HCEC 1CT (cell line): ENCODE data around the gene PPP4R4.

Experiments used
- DNase-seq: peaks from one replicate; pipeline ENCODE4 v3.0.0-alpha.2; 2017

Gene PPP4R4, protein sequence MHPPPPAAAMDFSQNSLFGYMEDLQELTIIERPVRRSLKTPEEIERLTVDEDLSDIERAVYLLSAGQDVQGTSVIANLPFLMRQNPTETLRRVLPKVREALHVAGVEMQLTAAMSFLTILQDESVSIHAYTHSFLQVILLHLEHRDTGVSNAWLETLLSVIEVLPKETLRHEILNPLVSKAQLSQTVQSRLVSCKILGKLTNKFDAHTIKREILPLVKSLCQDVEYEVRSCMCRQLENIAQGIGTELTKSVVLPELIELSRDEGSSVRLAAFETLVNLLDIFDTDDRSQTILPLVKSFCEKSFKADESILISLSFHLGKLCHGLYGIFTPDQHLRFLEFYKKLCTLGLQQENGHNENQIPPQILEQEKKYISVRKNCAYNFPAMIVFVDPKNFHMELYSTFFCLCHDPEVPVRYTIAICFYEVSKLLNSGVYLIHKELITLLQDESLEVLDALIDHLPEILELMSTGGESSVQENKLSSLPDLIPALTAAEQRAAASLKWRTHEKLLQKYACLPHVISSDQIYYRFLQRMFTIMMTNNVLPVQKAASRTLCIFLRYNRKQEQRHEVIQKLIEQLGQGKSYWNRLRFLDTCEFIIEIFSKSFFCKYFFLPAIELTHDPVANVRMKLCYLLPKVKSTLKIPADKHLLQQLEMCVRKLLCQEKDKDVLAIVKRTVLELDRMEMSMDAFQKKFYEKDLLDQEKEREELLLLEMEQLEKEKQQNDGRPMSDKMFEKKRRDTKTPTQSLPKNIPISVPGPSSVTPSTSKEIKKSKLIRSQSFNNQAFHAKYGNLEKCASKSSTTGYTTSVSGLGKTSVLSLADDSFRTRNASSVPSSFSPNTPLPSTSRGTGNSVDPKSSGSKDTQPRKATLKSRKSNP

GRCh38 chr14:94173885-94174603 lies at the start of gene PPP4R4:
PPP4R4 (plus strand) TSS chr14:94174322; CDS start chr14:94174466, 144 bp downstream.
- peak; percentile 75 for DNase-seq

DNA sequence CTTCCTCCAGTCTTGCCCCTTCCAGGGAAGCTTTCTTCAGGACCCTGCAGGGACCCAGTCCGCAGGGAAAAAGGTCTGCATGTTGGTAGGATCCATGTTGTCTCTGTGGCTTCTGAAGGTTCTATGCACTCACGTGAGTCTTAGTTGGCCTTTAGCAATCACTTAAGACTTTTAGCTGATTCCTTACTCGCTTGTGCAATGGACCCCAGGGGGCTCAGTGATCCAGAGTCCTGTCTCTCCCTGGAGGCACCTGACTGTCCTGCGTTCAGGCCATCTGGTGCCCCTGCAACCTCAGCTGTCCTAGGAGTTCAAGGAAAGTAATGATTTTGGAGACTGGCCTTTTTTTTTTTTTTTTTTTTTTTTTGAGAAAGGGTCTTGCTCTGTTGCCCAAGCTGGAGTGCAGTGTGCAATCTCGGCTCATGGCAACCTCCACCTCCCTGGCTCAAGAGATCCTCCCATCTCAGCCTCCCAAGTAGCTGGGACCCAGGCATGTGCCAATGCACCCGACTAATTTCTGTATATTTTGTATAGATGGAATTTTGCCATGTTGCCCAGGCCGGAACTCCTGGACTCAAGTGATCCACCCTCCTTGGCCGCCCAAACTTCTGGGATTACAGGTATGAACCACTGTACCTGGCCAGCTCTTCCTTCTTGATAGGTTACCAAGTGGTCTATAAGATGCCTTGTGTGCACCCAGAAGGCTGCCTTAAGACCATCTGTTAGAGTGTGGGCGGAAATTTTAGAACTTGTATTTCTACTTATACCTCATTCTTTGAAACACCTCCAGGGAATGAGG lies 49.3 kb upstream of the PPP4R4 start:
- no peak for DNase-seq

DNA sequence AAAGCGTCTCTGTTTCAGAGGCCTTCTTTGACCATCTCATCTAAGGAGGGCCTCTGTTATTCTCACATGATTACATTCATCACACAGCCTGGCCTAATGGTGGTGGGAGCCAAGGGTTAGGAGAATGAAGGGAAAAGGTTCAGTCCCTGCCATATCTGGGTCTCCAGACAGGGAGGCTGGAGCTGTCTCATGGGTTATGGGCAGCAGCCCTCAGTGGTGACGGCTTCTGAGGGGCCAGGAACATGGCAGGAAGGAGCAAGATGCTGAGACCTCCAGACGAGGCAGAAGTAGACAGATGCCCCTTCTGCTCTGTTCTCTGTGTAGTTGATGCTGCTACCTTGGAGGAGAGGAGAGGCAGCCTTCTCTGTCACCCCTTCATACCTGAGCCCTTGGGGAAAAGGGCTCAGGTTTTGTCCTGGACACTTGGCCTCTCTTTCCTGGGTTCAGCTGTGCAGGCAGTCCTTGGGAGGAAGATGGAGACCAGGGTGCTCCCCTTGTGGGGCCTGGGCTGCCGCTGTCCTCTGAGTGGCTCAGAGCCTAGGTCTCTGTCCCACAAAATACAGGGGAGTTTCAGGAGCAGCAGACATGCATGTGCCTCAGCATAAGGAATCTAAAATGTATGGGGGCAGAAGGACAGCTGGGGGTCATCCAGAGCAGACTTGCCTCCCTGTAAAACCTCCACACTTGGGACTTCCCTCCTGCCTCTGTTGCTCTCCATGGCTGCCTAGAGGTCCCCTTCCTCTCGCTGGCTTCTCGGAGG lies 48.3 kb upstream of the PPP4R4 start:
- DNase-seq, result no peak

DNA sequence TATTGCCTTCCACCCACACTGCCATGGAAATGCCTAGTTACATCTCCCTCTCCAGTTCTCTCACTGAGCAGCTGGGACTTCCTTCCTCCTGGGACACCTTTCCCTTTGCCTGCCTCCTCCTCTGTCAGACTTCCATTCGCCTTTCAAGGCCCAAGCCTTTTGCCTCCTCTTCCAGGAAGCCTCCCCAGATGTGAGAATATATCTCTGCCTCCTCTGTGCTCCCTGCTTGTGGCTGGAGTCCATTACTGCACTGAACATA lies 47.8 kb upstream of the PPP4R4 start:
- DNase-seq, result no peak

- DNase-seq, result no peak
Observed at GRCh38 chr14:94126800-94127199, 47.3 kb upstream of the PPP4R4 start.

- DNase-seq, result no peak
Observed at GRCh38 chr14:94127330-94127729, 46.8 kb upstream of the PPP4R4 start.

DNA sequence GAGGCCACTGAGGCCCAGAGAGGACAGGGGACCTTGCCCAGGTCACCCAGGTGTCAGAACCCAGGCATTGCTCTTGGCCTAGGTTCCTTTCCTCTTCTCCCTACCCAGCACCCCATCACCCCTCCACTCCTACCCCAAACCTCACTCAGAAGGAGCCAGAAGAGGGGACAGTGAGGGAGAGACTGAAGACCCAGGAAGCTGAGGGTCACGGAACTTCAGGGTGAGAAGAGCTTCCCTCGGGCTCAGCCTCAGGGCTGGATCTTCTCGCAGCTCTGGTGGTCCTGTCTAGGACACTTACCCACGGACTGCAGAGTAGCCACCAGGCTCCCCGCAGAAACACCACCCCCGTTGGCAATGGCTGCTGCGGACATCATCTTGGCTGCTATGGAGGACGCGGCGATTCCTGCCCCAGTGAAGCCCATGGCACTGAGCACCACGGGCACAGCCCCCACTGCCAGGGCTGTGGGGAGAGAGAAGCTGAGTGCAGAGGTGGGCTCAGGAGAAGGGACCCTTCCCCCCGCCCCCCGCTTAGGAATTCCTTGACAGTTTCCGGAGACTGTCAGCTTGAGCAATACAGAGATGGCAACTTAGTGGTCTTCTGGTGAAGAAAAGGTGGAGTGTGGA lies 45.8 kb upstream of the PPP4R4 start:
- DNase-seq, result no peak

GRCh38 chr14:94129111-94129757 lies 44.9 kb upstream of the PPP4R4 start, which contains the start of gene IFI27L2:
IFI27L2 (minus strand) TSS chr14:94129604; CDS start chr14:94129564, 40 bp downstream.
- DNase-seq, result peak; percentile 85

DNA sequence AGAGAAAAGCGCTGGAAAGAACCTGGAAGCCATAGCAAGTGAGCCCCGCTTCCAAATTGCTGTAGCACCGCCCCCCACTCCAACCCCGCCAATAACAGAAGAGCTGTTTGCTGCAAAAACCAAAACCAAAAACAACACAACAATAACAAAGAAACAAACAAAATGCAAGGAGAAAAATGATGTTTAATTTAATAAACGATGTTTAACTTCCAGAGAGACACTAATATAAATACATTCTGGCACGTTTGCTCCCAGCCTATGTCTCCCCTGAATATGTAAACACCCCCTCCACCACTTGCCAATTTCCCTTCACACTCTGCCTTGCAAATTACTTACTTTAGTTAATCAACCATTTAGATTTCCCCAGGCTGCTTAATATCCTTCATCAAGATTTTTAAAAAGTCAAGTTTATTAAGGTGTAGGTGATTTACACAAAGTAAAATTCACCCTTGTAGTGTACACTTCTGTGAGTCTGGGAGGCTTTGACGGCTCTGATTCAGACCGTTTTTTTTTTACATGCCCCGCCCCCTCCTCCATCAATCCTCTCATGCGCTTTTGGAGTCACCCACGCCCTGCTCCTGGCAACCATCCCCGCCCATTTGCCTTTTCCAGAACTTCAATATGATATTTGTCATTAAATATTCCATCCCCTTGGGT lies 44.2 kb upstream of the PPP4R4 start:
- peak; percentile 43 for DNase-seq

- DNase-seq, result peak; percentile 59
Observed at GRCh38 chr14:94132285-94132887, 41.7 kb upstream of the PPP4R4 start.

DNA sequence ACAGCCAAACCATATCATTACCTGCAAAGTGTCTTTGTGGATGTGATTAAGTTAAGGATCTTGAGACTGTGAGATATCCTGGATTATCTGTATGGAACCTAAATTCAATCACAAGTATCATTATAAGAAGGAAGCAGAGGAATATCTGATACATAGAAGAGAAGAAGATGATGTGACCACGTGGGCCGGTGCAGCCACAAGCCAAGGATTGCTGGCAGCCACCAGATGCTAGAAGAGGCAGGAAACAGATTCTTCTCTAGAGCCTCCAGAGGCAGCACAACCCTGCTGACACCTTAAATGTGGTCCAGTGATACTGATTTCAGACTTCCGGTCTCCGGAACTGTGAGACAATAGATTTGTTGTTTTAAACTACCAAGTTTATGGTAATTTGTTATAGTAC lies 38.6 kb upstream of the PPP4R4 start:
- no peak for DNase-seq

DNA sequence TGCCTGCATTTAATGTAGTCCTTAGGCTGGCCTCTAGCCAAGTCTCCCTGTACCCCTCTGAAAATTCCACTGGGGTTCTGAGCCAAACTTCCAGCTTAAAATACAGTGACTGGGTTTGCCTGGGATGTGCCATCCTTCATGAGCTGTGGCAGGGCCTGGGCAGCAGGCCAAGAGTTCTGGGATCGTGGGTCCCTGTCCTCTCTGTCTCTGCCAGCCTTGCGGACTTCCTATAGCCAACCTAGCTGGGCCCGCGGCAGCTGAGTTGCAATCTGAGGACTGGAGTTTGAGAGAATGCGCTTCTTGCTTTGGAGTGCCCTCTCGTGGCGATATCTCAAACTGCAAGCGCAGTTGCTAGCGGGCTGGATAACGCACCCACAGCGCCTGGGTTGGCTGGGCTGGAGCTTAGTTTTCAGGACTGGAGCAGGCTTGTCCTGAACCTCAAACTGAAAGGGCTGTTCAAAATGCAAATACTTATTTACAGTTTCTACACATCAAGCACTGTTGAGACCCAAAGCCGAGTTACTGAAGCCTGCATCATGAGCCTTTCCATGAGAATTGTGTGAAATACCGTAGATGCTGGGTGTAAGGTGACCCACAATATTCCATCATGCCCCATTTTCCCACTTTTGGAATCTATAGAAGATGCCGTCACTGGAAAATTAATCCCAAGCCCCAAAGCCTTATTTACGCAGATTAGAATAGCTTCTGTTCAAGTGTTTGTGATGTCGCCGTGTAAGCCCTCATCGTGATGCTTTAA lies 37.4 kb upstream of the PPP4R4 start:
- DNase-seq, result peak; percentile 67

GRCh38 chr14:94138251-94138650 lies 35.9 kb upstream of the PPP4R4 start:
- no peak for DNase-seq

GRCh38 chr14:94139006-94139405 lies 35.1 kb upstream of the PPP4R4 start:
- DNase-seq, result no peak

DNA sequence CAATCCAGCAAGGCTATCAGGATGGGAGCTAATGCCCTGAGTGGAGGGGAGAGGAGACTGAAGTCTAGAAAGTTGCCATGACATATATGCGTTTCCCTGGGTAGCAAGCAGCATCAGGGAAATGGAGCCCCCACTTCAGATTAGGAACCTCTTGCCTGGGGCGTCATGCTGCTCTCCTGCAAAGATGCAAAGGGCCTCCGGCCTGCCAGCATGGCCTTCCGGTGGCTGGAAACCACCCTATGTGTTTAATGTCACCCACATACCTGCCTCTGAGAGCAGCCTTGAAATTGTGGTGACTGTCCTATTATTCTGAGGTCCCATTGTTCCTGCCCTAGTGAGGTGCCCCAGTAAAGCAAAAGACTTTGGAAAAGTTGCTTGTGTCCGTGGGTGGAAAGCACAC lies 34.7 kb upstream of the PPP4R4 start:
- no peak for DNase-seq

DNA sequence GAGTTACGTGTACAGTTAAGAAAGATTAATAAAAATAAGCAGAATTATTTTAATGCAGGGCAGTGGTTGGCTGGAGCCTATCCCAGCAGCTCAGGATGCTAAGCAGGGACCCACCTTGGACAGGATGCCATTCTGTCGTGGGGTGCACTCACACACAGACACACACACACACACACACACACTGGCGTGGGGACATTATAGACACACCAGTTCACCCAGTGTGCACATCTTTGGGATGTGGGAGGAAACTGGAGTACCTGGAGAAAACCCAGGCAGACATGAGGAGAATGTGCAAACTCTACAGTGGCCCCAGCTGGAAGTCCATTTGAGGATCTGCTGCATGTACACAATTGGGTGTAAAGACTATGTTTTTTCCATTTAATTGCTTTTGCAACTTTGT lies 31.9 kb upstream of the PPP4R4 start:
- DNase-seq, result no peak

DNA sequence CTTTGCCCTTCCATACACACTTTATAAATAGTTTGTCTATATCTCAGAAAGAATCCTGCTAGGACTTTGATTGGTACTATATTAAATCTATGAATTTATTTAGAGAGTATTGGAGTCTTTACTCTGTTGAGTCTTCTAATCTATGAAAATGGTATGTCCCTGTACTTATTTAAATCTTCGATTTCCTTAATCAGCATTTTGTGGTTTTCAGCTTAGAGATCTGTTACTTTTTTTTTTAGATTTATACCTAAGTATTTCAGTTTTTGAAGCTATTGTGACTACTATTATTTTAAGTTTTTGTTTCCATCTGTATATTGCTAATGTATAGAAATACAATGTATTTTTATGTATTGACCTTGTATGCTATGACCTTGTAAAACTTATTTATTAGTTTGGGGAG lies 31.3 kb upstream of the PPP4R4 start:
- DNase-seq, result no peak

GRCh38 chr14:94143239-94143638 lies 30.9 kb upstream of the PPP4R4 start:
- no peak for DNase-seq

GRCh38 chr14:94143711-94144110 lies 30.4 kb upstream of the PPP4R4 start:
- no peak for DNase-seq
